Vagina (tissue), 2 donors: ENCODE data around the gene HEBP2.
"Not testable (repeated sequence)": the region's sequence is repeated elsewhere in the genome, so short reads cannot be mapped to it uniquely, and the experiment has no call there.

Experiments used
- POLR2A ChIP-seq, 2 donors: fragments of 450-650 bp; IDR thresholded peaks; one replicate each; pipeline ENCODE4 v1.6.1; 2017; ENCODE audit warnings: antibody characterized with exemption in 2 of 2, mild to moderate bottlenecking in 2 of 2, moderate library complexity in 2 of 2
- TF ChIP-seq, protein P1 (sequence below), 3 experiments: fragments of 450-650 bp in 2 of 3; fragments of 200-600 bp in 1 of 3; sonication (generic) in 1 of 3; IDR thresholded peaks; one replicate each; pipeline ENCODE4 v1.5.1; 2017 to 2019; ENCODE audit warnings: antibody characterized with exemption in 3 of 3, mild to moderate bottlenecking in 2 of 3, moderate library complexity in 2 of 3

DNA sequence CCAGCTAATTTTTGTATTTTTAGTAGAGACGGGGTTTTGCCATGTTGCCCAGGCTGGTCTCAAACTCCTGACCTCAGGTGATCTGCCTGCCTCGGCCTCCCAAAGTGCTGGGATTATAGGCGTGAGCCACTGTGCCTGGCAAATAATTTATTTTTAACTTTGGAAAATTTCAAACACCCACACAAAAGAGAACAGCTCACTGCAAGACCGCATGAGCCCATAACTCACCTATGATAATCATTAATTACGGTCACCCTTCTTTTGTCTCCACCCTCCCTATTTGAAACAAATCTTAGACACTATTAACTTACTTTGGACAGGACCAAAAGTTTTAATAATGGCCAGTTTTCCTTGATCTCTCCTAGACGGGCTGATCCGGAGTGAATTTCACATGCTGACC lies 21.2 kb downstream of the HEBP2 start:
- TF ChIP-seq, protein P1, sequence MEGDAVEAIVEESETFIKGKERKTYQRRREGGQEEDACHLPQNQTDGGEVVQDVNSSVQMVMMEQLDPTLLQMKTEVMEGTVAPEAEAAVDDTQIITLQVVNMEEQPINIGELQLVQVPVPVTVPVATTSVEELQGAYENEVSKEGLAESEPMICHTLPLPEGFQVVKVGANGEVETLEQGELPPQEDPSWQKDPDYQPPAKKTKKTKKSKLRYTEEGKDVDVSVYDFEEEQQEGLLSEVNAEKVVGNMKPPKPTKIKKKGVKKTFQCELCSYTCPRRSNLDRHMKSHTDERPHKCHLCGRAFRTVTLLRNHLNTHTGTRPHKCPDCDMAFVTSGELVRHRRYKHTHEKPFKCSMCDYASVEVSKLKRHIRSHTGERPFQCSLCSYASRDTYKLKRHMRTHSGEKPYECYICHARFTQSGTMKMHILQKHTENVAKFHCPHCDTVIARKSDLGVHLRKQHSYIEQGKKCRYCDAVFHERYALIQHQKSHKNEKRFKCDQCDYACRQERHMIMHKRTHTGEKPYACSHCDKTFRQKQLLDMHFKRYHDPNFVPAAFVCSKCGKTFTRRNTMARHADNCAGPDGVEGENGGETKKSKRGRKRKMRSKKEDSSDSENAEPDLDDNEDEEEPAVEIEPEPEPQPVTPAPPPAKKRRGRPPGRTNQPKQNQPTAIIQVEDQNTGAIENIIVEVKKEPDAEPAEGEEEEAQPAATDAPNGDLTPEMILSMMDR (IDR thresholded peaks at IDR 0.05), result not testable (repeated sequence)
- TF ChIP-seq POLR2A (IDR thresholded peaks at IDR 0.05), result not testable (repeated sequence)
